ENCODE results near the gene ABL2. TPM values are rescaled to one million over a fixed set of nuclear protein-coding genes. Genes with fewer than 3 reads are reported as not detected.

The ABL2 gene
- total and polyA plus RNA-seq, 2 donors (not counting 3 experiments of a cell fraction or from before 2014, with no cell fraction given), result 41.8 to 158 TPM

GRCh38 chr1:179081687-179082332, 147.7 kb downstream of the ABL2 start, which contains the start of gene TOR3A:
TSS of gene TOR3A (plus strand) at chr1:179082070. CDS start at chr1:179082129, 59 bp downstream.
- Histone ChIP-seq H2AFZ (ENCODE audit: low read depth, low read length) (peak within 1 kb of the TSS; percentile 24), H3K36me3 (ENCODE audit: control insufficient read depth in 2 of 2, extremely low read depth in 1 of 2, insufficient read depth in 2 of 2, low read length in 2 of 2) (no peaks in the 10 kb centered on the region), H3K27me3 (ENCODE audit: control insufficient read depth in 2 of 2, insufficient read depth in 2 of 2, low read length in 2 of 2) (no peaks in the 10 kb centered on the region), H3K9ac (replicated peaks; ENCODE audit: extremely low read depth, insufficient read depth, low read length) (peak within 1 kb of the TSS; percentile 73), H3K4me3 (replicated peaks in 1 of 3; ENCODE audit: insufficient read depth in 1 of 3, low read depth in 1 of 3, low read length in 3 of 3) (peak within 1 kb of the TSS; percentile 68 to 80 (median 77)), H3K27ac (ENCODE audit: insufficient read depth, low read depth, low read length) (peak within 1 kb of the TSS; percentile 62), H3K79me2 (ENCODE audit: control insufficient read depth, insufficient read depth, low read length) (peaks cover 12% of the 10 kb centered on the region), H4K20me1 (replicated peaks; ENCODE audit: control insufficient read depth, extremely low read depth, insufficient read depth, low read length) (no peaks in the 10 kb centered on the region), H3K9me1 (replicated peaks; ENCODE audit: control insufficient read depth, extremely low read depth, insufficient read depth, low read length) (no peaks in the 10 kb centered on the region), H3K4me2 (ENCODE audit: insufficient read depth, low read length) (peak within 1 kb of the TSS; percentile 91), H3K4me1 (ENCODE audit: control insufficient read depth, extremely low read depth, insufficient read depth, low read length) (peaks cover 14% of the 10 kb centered on the region), H3K9me3 (replicated peaks; ENCODE audit: control insufficient read depth, insufficient read depth, low read length) (no peaks in the 10 kb centered on the region)
- FAIRE-seq (peak; percentile 97), DNase-seq (ENCODE audit: low read depth, low spot score) (peak; percentile 89)
- intact Hi-C loops (cut with micrococcal nuclease) (loop anchor here (5.0 kb wide), 2 partner anchors 550 to 730 kb away; no protein-coding TSS in a partner anchor), dilution Hi-C loops (cut with MboI; ENCODE audit: extremely low pct_ligation_motif_present, low sequenced_read_pairs) (no loop called here)
- ChIA-PET CTCF (interaction anchor here (0.8 to 4.5 kb wide), 8 partner anchors 24 to 733 kb away, joined by 3 to 27 read pairs (median 3); no protein-coding TSS in a partner anchor), POLR2A (no interaction called here)
- BruUV-seq (replicated peaks), result no TSS peak
- TF ChIP-seq CTCF (IDR thresholded peaks at IDR 0.05; ENCODE audit: extremely low read depth in 1 of 2, insufficient read depth in 1 of 2, low read depth in 1 of 2, low read length in 2 of 2) (no peak), MYC (IDR thresholded peaks at IDR 0.05; ENCODE audit: low read depth, low read length) (no peak), MAX (IDR thresholded peaks at IDR 0.05; ENCODE audit: insufficient read depth, insufficient read length) (peak; percentile 53), JUN (IDR thresholded peaks at IDR 0.05; ENCODE audit: borderline replicate concordance, insufficient read depth, insufficient read length, low read depth) (no peak), POLR2A (IDR thresholded peaks at IDR 0.05; ENCODE audit: low read depth, low read length) (peak; percentile 88), POLR2AphosphoS5 (IDR thresholded peaks at IDR 0.05; ENCODE audit: insufficient read depth, low read depth, low read length) (peak; percentile 80), GATA2 (IDR thresholded peaks at IDR 0.05; ENCODE audit: insufficient read depth, insufficient read length, low read depth, low read length) (no peak), EZH2 (IDR thresholded peaks at IDR 0.05; ENCODE audit: borderline replicate concordance, low read depth, low read length, severe bottlenecking) (no peak), FOS (IDR thresholded peaks at IDR 0.05; ENCODE audit: borderline replicate concordance, insufficient read depth, low read length) (no peak)

Measured in endothelial cell of umbilical vein (primary cell).